ENCODE data around the gene CDC37.
"Not testable (repeated sequence)": the region's sequence is repeated elsewhere in the genome, so short reads cannot be mapped to it uniquely, and the experiment has no call there.

Gene CDC37

GRCh38 chr19:10420444-10421239 is 17.3 kb upstream of the CDC37 start, which contains the start of gene PDE4A:
Gene PDE4A (plus strand): TSS chr19:10420538. CDS start chr19:10420765, 227 bp downstream.
- peak within 1 kb of the TSS in 10 of 21 experiments; percentile 12 to 66 (median 47) for H3K27ac ChIP-seq
- peak within 1 kb of the TSS; percentile 16 to 36 (median 23) for H3K4me3 ChIP-seq

GRCh38 chr19:10419646-10420443 is 16.5 kb upstream of the CDC37 start:
- H3K27ac ChIP-seq: peak overlapping the region in 3 of 21 experiments; percentile 1 to 50 (median 20)
- peak overlapping the region in 5 of 7 experiments; percentile 21 to 36 (median 29) for H3K4me3 ChIP-seq

GRCh38 chr19:10419200-10419645 is 15.9 kb upstream of the CDC37 start:
- H3K4me3 ChIP-seq: peak overlapping the region in 3 of 7 experiments; percentile 1 to 30 (median 23)
- peak overlapping the region in 2 of 21 experiments; percentile 1 to 20 for H3K27ac ChIP-seq

GRCh38 chr19:10418485-10419199 is 15.3 kb upstream of the CDC37 start:
- Histone ChIP-seq H3K4me3 (peak overlapping the region in 2 of 7 experiments; percentile 23 to 30), H3K27ac (peak overlapping the region in 1 of 21 experiments; percentile 52)

- no peak overlapping the region for H3K4me3 ChIP-seq
- peak overlapping the region in 1 of 21 experiments; percentile 52 for H3K27ac ChIP-seq
These were observed 14.8 kb upstream of the CDC37 start for GRCh38 chr19:10418235-10418484.

- Histone ChIP-seq H3K27ac (peak overlapping the region in 1 of 21 experiments; percentile 52), H3K4me3 (no peak overlapping the region)
These were observed 14.3 kb upstream of the CDC37 start for GRCh38 chr19:10417541-10418234.

- peak overlapping the region; percentile 23 to 54 (median 40) for H3K4me3 ChIP-seq
- H3K27ac ChIP-seq: peak overlapping the region in 17 of 21 experiments; percentile 2 to 78 (median 31)
These were observed 13.3 kb upstream of the CDC37 start for GRCh38 chr19:10416380-10417257.

GRCh38 chr19:10416083-10416379 is 12.7 kb upstream of the CDC37 start:
- Histone ChIP-seq H3K27ac (peak overlapping the region in 17 of 21 experiments; percentile 2 to 78 (median 31)), H3K4me3 (peak overlapping the region; percentile 23 to 54 (median 40))

GRCh38 chr19:10412257-10412977 is 9.1 kb upstream of the CDC37 start:
- Histone ChIP-seq H3K4me3 (no peak overlapping the region), H3K27ac (peak overlapping the region in 7 of 21 experiments; percentile 10 to 84 (median 40))

- peak overlapping the region in 2 of 21 experiments; percentile 83 to 84 for H3K27ac ChIP-seq
- not testable (repeated sequence) for H3K4me3 ChIP-seq
These were observed 7.9 kb upstream of the CDC37 start for GRCh38 chr19:10411224-10411623.

GRCh38 chr19:10408511-10409283 is 5.4 kb upstream of the CDC37 start:
- Histone ChIP-seq H3K4me3 (no peak overlapping the region), H3K27ac (peak overlapping the region in 20 of 21 experiments; percentile 9 to 93 (median 50))

- peak overlapping the region in 5 of 21 experiments; percentile 5 to 93 (median 34) for H3K27ac ChIP-seq
- H3K4me3 ChIP-seq: no peak overlapping the region
These were observed 3.8 kb upstream of the CDC37 start for GRCh38 chr19:10407096-10407495.

- no peak overlapping the region for H3K4me3 ChIP-seq
- H3K27ac ChIP-seq: peak overlapping the region in 10 of 21 experiments; percentile 5 to 93 (median 30)
These were observed 2.8 kb upstream of the CDC37 start for GRCh38 chr19:10406191-10406590.

GRCh38 chr19:10404888-10405820 is 1.8 kb upstream of the CDC37 start:
- H3K4me3 ChIP-seq: peak overlapping the region; percentile 78 to 93 (median 81)
- H3K27ac ChIP-seq: peak overlapping the region in 19 of 21 experiments; percentile 1 to 93 (median 64)

GRCh38 chr19:10402441-10403038 is 802 bp downstream of the CDC37 start:
- H3K4me3 ChIP-seq: peak overlapping the region; percentile 78 to 93 (median 81)
- peak overlapping the region in 20 of 21 experiments; percentile 35 to 93 (median 84) for H3K27ac ChIP-seq

Measured in skin epidermis (tissue), 12 donors.